Measurements from ENCODE around the gene LRRC23. TPM values are rescaled to one million over a fixed set of nuclear protein-coding genes. Genes with fewer than 3 reads are reported as not detected.

LRRC23 gene
- total and polyA plus RNA-seq, 9 of the 15 experiments (the other 6 are each of a cell fraction or from before 2014, with no cell fraction given): 2.2 to 7.0 (median 3.0) TPM

GRCh38 chr12:6866920-6867412 is 37.7 kb upstream of the LRRC23 start:
- H2AFZ ChIP-seq (ENCODE audit: low read depth, low read length): peak overlapping the region; percentile 74
- no peak for FAIRE-seq
- TF ChIP-seq VEZF1 (CRISPR knock-in tag; IDR thresholded peaks at IDR 0.05) (peak; percentile 87), ZMIZ1 (IDR thresholded peaks at IDR 0.05; ENCODE audit: low read depth in 2 of 2, low read length in 2 of 2) (no peak), ZFX (CRISPR knock-in tag; IDR thresholded peaks at IDR 0.05) (peak; percentile 21; the same call in 1 of the 2 replicates), NFIC (IDR thresholded peaks at IDR 0.05) (peak; percentile 48), PHTF2 (CRISPR knock-in tag; IDR thresholded peaks at IDR 0.05) (no peak), ATF4 (CRISPR knock-in tag; IDR thresholded peaks at IDR 0.05) (no peak), ZBTB11 (CRISPR knock-in tag; IDR thresholded peaks at IDR 0.05) (peak in 1 of 3 experiments; percentile 48; a peak in 1 of 6 replicates), HSF4 (CRISPR knock-in tag; IDR thresholded peaks at IDR 0.05; ENCODE audit: borderline replicate concordance) (no peak), PRMT5 (CRISPR knock-in tag; IDR thresholded peaks at IDR 0.05) (no peak)

More at GRCh38 chr12:6866920-6867412, 37.7 kb upstream of the LRRC23 start:
- in situ Hi-C loops (cut with MboI): loop anchor here (5.0 kb wide), 1 partner anchor 75 kb away; the partner anchor contains the start of genes C12orf57 and RNU7-1
- H3K4me2 ChIP-seq (ENCODE audit: insufficient read depth, low read length): peak overlapping the region; percentile 83
- CTCF ChIA-PET (ENCODE audit: low intra/inter-chr PET ratio): no interaction called here
- DNase-seq (ENCODE audit: extremely low read depth in 1 of 4, low spot score in 3 of 4) (no peak), ATAC-seq (no peak)
- 5% methylated on average over 19 of the region's 33 CpGs for WGBS (ENCODE audit: insufficient coverage, low coverage, missing lambda C conversion rate)
- H3K4me3 ChIP-seq: peak overlapping the region; percentile 96
- no TSS peak for BruUV-seq (replicated peaks)
- H3K4me1 ChIP-seq (replicated peaks in 1 of 2; ENCODE audit: control insufficient read depth in 2 of 2, insufficient read depth in 2 of 2, low read length in 2 of 2): peaks cover 32 to 47% of the 10 kb centered on the region in 2 experiments; a peak in 4 of 5 replicates
- peaks cover 41% of the 10 kb centered on the region for H4K20me1 ChIP-seq (replicated peaks; ENCODE audit: control insufficient read depth, insufficient read depth, low read length)
- peak overlapping the region; percentile 58 to 87; a peak in 3 of 4 replicates for H3K9ac ChIP-seq (ENCODE audit: insufficient read depth in 1 of 2, low read depth in 2 of 2, low read length in 2 of 2)
- no peaks in the 10 kb centered on the region for H3K9me3 ChIP-seq (replicated peaks; ENCODE audit: control insufficient read depth, insufficient read depth, low read depth, low read length)
- POLR2A ChIA-PET: interaction anchor here (0.6 to 11.3 kb wide), 20 partner anchors 13 to 623 kb away, joined by 3 to 174 read pairs (median 4); partner anchors contain the start of genes C12orf57, CDCA3, PTMS and RNU7-1
- H3K27ac ChIP-seq (ENCODE audit: extremely low read depth, low read depth, low read length): peak overlapping the region; percentile 19; the same call in 2 of the 3 replicates
- no peaks in the 10 kb centered on the region for H3K27me3 ChIP-seq (ENCODE audit: control insufficient read depth in 2 of 2, insufficient read depth in 2 of 2, low read length in 2 of 2)
- no peaks in the 10 kb centered on the region for H3K9me1 ChIP-seq (ENCODE audit: control insufficient read depth, insufficient read depth, low read length)
- H3K79me2 ChIP-seq (ENCODE audit: control insufficient read depth, insufficient read depth, low read length): peaks cover 39% of the 10 kb centered on the region
- peaks cover 72% of the 10 kb centered on the region for H3K36me3 ChIP-seq (ENCODE audit: control insufficient read depth, insufficient read depth, low read length)
- intact Hi-C loops (cut with micrococcal nuclease): loop anchor here (5.0 kb wide), 1 partner anchor 75 kb away; the partner anchor contains the start of genes C12orf57 and RNU7-1
